HPDE6-E6E7 (cell line): ENCODE results near the gene DNPH1.

ENCODE experiments used
- DNase-seq: peaks from one replicate; pipeline ENCODE4 v3.0.0; 2011; ENCODE audit warnings: missing footprints; ENCODE audit errors: extremely low spot score

Gene DNPH1

DNA sequence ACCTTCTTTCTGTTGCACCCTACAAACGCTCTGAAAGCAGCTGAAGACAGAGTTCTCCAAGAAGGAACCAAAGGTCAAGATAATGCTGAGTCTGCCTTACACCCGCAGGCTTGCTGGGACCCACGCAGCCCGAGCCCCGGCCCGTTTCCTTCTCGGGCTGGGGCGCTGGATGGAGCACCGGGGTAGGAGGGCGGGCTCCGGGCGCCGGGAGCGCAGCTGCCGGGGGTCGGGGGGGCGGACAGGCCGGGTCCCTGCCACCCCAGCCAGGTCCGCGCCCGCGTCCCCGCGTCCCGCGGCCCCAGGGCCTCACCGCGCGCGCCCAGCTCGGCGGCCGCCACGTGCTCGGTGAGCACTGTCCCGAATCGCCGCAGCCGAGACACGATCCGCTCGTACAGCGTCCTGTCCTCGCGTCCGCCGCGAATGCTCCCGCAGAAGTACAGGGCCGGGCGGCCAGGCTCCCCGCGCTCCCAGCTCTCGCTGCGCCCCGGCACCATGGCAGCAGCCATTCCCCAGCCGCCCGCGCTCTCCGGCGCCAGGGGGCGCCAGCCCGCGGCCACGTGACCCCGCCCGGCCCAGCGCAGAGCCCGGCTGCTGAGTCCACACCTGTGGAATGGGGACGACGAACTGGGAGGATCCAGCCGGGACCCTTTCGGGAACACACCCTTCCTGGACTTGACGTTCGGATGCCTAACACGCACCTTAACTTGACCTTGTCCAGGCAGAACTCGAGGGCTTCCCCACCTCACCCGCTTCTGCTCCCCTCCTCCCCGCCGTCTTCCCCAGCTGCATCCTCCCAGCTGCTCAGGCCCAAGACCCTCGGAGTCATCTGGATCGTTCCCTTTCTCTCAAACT, at the start of gene DNPH1:
Gene DNPH1 (minus strand): TSS at position 531 of the 852 bp plus-strand sequence. CDS start 25 bp downstream, at position 506.
- DNase-seq: peak; percentile 82

DNA sequence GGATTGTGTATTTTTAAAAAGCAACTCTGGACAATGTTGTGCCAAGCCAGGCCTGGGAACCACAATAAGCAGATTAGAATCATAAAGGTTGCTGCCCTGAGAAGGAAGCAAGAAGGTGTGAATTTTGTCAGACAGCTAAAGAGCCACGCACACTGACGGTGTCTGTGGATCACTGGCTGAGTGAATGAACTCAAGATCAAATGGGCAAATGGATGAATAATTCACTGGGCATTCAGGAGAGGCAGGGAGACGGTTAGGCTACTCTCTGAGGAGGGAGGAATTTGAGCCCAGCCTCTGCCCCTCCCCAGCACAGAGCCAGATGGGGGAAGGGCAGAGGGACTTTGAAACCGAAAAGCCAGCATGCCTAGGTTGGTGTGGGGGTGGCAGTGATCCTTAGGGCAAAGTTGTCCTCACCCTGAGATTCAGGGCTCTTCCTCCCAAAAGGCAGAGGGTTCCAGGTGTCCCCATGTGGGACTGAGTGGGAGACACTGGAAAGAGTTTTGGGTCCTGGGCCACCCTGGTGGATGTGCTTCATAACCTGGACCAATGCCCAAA, 49.3 kb upstream of the DNPH1 start:
- peak; percentile 48 for DNase-seq

GRCh38 chr6:43277643-43278523, 48.6 kb upstream of the DNPH1 start:
- DNase-seq: no peak

DNA sequence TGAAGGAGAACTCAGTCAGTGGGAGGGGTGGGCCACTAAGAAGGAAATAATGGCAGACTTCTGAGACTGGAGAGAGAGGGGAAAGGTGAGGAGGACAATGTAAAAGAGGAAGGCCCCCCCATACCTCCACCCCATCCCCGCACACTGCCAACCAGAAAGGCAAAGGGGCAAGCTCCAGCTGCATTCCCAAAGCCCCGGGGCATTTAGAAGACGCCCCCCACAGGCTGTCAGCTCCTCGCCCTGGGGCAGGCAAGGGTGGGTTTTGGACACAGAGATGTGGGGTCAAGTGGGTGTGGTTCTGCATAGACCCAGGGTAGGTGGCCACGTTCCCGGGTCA, 48.0 kb upstream of the DNPH1 start:
- no peak for DNase-seq

GRCh38 chr6:43276577-43277305, 47.5 kb upstream of the DNPH1 start:
- no peak for DNase-seq

- no peak for DNase-seq
These were observed 46.7 kb upstream of the DNPH1 start for GRCh38 chr6:43275801-43276576.

DNA sequence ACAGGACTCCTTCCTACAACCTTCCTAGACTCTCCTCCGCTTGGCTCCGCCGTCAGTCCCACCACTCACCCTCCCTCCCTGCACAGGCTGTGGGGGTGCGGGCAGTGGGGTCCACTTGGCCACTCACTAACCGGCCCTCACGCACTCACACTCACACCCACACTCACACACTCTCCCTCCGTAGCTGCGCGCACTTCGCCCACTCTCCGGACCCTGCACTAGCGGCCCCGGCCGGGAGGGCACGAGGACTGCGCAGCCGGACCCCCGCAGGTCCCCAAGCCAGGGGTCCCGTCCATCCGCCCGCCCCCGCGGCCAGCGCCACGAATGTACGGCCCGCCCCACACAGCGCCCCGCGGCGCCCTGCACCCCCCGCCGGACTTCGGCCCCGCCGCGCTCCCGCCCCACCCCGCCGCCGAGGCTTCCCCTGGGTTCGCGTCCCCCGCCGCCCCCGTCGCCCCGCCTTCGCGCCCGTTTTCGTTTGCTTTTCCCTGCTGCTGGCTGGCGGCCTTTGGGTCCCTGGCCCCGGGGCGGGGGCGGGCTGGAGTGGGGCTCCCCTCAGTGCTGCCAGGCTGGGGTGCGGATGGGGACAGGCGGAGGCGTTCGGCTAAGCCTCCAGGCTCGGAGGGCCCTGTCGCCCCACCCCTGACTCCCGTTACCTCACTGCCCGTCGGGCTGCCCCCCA, 45.8 kb upstream of the DNPH1 start:
- DNase-seq: no peak

DNA sequence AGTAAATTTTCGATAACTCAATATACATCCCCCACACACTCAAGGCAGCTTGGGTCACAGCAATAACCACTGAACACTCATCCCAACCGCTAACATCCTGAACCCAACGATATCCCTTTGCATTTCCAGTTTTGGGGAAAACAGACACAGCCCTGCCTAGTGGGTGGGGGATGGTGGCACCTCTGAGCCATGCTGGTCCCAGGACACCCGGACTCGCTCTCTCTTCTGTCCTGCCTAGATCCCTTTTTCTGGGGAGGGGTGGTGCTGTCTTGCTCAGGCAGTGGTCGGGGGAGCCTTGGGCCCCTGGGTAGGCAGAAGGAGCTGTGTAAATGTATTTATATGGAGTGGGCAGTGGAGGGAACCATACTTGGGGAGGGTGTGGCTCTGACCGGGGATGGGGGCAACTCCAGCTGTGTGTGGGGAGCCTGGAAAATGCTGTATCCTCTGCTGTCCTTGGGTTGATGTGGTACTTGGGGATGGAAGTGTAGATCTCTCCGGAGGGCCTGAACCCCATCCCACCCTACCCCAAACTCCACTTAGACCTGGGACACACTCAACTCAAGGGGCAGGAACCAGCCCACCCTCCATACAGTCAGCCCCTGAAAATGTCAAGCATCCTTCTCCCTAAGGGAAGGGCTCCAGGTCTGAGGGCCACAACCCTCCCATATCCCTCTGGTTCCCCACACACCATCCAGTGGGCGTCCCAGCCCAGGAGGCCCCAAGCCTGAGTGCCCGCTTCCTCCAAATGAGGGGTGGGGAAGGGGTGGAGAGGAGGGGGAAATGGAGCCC, 45.0 kb upstream of the DNPH1 start:
- DNase-seq: no peak

- DNase-seq: no peak
These were observed 44.4 kb upstream of the DNPH1 start for GRCh38 chr6:43273707-43274106.

DNA sequence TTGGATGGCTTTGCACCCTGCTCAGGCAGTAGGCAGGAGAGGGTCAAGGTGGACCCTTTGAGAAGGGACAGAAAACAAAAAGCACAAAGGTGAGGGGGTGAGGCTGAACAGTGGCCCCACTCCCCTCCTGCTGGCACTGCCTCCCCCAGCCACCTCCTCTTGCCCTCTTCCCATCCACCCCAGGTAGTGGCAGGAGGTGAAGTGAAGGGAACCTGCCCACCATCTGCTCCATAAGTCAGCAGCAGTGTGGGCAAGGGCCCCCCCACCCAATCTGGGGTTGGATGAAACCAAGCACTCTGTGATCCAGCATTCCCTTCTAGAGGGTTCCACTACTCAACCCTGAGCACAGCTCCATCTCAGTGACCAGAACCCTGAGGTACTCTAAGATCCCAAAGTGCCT, 42.7 kb upstream of the DNPH1 start:
- DNase-seq: no peak

DNA sequence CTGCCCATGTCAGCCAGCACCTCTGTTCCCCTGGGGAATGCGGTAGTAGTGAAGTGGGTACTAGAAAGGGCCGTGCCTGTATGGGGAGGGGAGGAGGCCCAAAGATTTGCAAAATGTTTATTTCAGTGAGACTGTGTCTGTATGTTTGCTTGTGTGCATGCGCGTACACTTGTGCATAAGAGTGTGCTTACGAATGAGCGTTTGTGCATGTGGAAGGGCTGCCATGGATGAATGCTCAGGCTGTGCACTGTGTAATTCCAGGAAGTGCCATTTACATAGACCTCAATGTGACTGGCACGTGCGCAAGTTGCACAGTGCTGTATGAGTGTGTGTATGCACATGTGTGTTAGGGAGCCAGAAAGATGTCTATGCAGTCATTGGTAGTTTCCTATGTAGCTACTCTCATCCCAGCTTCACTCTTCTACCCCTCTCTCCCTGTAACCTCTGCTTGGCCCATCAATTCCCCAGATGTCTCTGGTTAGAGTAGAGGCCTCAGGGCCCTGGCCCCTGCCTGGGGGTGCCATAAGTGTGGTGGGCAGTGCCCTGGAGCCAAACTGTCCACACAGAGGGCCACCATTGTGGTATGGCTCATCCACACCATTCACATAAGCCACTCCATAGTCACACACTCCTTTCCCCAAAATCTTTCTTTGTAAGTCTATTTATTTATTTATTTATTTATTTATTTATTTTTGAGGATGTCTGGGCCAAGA, 42.0 kb upstream of the DNPH1 start:
- no peak for DNase-seq

GRCh38 chr6:43269273-43270007, 40.2 kb upstream of the DNPH1 start:
- DNase-seq: no peak

GRCh38 chr6:43268782-43269272, 39.5 kb upstream of the DNPH1 start:
- no peak for DNase-seq

- no peak for DNase-seq
These were observed 39.0 kb upstream of the DNPH1 start for GRCh38 chr6:43268355-43268700.

- no peak for DNase-seq
These were observed 38.5 kb upstream of the DNPH1 start for GRCh38 chr6:43267619-43268354.

GRCh38 chr6:43265564-43265963, 36.3 kb upstream of the DNPH1 start:
- DNase-seq: no peak

- no peak for DNase-seq
These were observed 35.4 kb upstream of the DNPH1 start for GRCh38 chr6:43264599-43265145.
